Measurements from ENCODE around the gene ERGIC3. TPM values are rescaled to one million over a fixed set of nuclear protein-coding genes. Genes with fewer than 3 reads are reported as not detected.

ERGIC3 gene
- total RNA-seq (2014; rRNA removed; shearing (Covaris generic)), result 269 and 273 TPM in 2 replicates

GRCh38 chr20:35541783-35542662 lies at the start of gene ERGIC3:
Gene ERGIC3 (plus strand): TSS chr20:35542078. CDS start chr20:35542098, 20 bp downstream.

DNA sequence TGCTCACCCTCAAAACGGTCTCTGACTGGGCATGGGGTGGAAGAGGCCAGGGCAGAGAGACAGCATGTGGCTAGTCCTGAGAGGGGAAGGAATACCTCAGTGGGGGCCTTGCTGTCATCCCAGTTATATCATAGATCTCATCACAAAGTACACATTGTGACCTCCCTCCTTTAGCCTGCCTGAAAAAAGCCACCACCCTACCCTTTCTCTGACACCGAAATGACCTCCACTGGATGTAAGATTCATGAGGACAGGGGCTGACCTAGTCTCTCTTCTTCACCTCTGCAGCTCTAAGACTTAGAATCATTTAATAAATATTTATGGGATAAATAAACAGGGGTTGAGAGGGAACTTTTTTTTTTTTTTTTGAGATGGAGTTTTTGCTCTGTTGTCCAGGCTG lies 12.3 kb upstream of the ERGIC3 start, which contains the start of gene C20orf173:
Gene C20orf173 (minus strand): TSS at position 101 of the 400 bp plus-strand sequence. CDS start 279 bp downstream, outside the sequence.

Small RNA genes lying within 50 kb of the gene (small RNA-seq; reads per million reads assigned to genes)
- gene RPL37P1, result not detected

Other genes starting within 250 kb of the ERGIC3 start
- 0.11 TPM in 1 of 2 replicates, not detected in the other for gene FAM83C, start 249.7 kb upstream of the ERGIC3 start, total RNA-seq (2014; rRNA removed; shearing (Covaris generic))
- 34.7 and 46.2 TPM in 2 replicates for gene UQCC1, start 130.1 kb upstream of the ERGIC3 start, total RNA-seq (2014; rRNA removed; shearing (Covaris generic))
- gene GDF5, start 103.8 kb upstream of the ERGIC3 start, total RNA-seq (2014; rRNA removed; shearing (Covaris generic)), result not detected in 2 replicates
- gene CEP250, start 86.5 kb upstream of the ERGIC3 start, total RNA-seq (2014; rRNA removed; shearing (Covaris generic)), result 68.4 and 75.5 TPM in 2 replicates
- not detected in 2 replicates for gene C20orf173, start 12.4 kb upstream of the ERGIC3 start, total RNA-seq (2014; rRNA removed; shearing (Covaris generic))
- gene SPAG4, start 73.8 kb downstream of the ERGIC3 start, total RNA-seq (2014; rRNA removed; shearing (Covaris generic)), result 11.2 and 13.6 TPM in 2 replicates
- 119 and 139 TPM in 2 replicates for gene CPNE1, start 122.8 kb downstream of the ERGIC3 start, total RNA-seq (2014; rRNA removed; shearing (Covaris generic))
- 61.0 and 75.9 TPM in 2 replicates for gene RBM12, start 122.8 kb downstream of the ERGIC3 start, total RNA-seq (2014; rRNA removed; shearing (Covaris generic))
- gene NFS1, start 157.3 kb downstream of the ERGIC3 start, total RNA-seq (2014; rRNA removed; shearing (Covaris generic)), result 91.6 and 105 TPM in 2 replicates
- 663 and 700 TPM in 2 replicates for gene ROMO1, start 157.3 kb downstream of the ERGIC3 start, total RNA-seq (2014; rRNA removed; shearing (Covaris generic))
- gene RBM39, start 200.2 kb downstream of the ERGIC3 start, total RNA-seq (2014; rRNA removed; shearing (Covaris generic)), result 428 and 487 TPM in 2 replicates
- gene PHF20, start 229.9 kb downstream of the ERGIC3 start, total RNA-seq (2014; rRNA removed; shearing (Covaris generic)), result 40.2 and 45.5 TPM in 2 replicates

Data from A375 (cell line).